GM21786 (cell line): ENCODE measurements around the gene NUMA1.

Experiments
- ATAC-seq: cut with Tn5 transposase; IDR thresholded peaks from one replicate; pipeline ENCODE4 v1.9.1; 2021; ENCODE audit not compliant: unreplicated experiment

Gene NUMA1

GRCh38 chr11:72024069-72024754 is 56.1 kb downstream of the NUMA1 start:
- ATAC-seq = no peak

- no peak for ATAC-seq
These were observed 57.0 kb downstream of the NUMA1 start for GRCh38 chr11:72023335-72023734.

- no peak for ATAC-seq
These were observed 62.2 kb downstream of the NUMA1 start for GRCh38 chr11:72018171-72018570.

- ATAC-seq = no peak
These were observed 64.8 kb downstream of the NUMA1 start for GRCh38 chr11:72015511-72016061.

GRCh38 chr11:72014761-72015320 is 65.5 kb downstream of the NUMA1 start:
- no peak for ATAC-seq

GRCh38 chr11:72013765-72014711 is 66.3 kb downstream of the NUMA1 start:
- ATAC-seq = no peak

GRCh38 chr11:72012897-72013721 is 67.2 kb downstream of the NUMA1 start:
- ATAC-seq = no peak

- no peak for ATAC-seq
These were observed 68.2 kb downstream of the NUMA1 start for GRCh38 chr11:72012091-72012630.

- no peak for ATAC-seq
These were observed 69.7 kb downstream of the NUMA1 start for GRCh38 chr11:72010529-72011233.

- no peak for ATAC-seq
These were observed 71.2 kb downstream of the NUMA1 start for GRCh38 chr11:72009156-72009555.

- no peak for ATAC-seq
These were observed 71.6 kb downstream of the NUMA1 start for GRCh38 chr11:72008728-72009127.

- no peak for ATAC-seq
These were observed 72.8 kb downstream of the NUMA1 start for GRCh38 chr11:72007587-72007986.

GRCh38 chr11:72007089-72007476 is 73.3 kb downstream of the NUMA1 start:
- no peak for ATAC-seq

GRCh38 chr11:72006309-72007088 is 73.8 kb downstream of the NUMA1 start:
- no peak for ATAC-seq

- no peak for ATAC-seq
These were observed 74.7 kb downstream of the NUMA1 start for GRCh38 chr11:72005347-72006260.

GRCh38 chr11:72004515-72005346 is 75.6 kb downstream of the NUMA1 start:
- no peak for ATAC-seq

- no peak for ATAC-seq
These were observed 76.6 kb downstream of the NUMA1 start for GRCh38 chr11:72003776-72004171.
